ENCODE data around the gene ATIC. TPM values are rescaled to one million over a fixed set of nuclear protein-coding genes. Genes with fewer than 3 reads are reported as not detected.
A peak's percentile ranks its signal among the peaks of the same experiment; 100 is the strongest.

Gene ATIC
- total RNA-seq, 3 donors from 2014 or later = 32.2 to 54.1 (median 33.0) TPM

GRCh38 chr2:215370112-215370965, 58.5 kb downstream of the ATIC start:
- no peak overlapping the region for H3K27ac ChIP-seq
- no peak overlapping the region for H3K4me3 ChIP-seq
- no peaks in the 10 kb centered on the region for H3K27me3 ChIP-seq
- H3K4me1 ChIP-seq = no peaks in the 10 kb centered on the region
- TF ChIP-seq POLR2AphosphoS5 (IDR thresholded peaks at IDR 0.05) = no peak
- TF ChIP-seq POLR2A (IDR thresholded peaks at IDR 0.05) = no peak
- TF ChIP-seq CTCF (IDR thresholded peaks at IDR 0.05) = no peak
- no peaks in the 10 kb centered on the region for H3K9me3 ChIP-seq
- no peak for DNase-seq (ENCODE audit: low spot score in 2 of 2)
- intact Hi-C loops (cut with DNase I; ENCODE audit: low total_unique reads) = no loop called here
- H3K36me3 ChIP-seq = no peaks in the 10 kb centered on the region

- no peak overlapping the region for H3K27ac ChIP-seq
- no peak overlapping the region for H3K4me3 ChIP-seq
- H3K36me3 ChIP-seq = no peaks in the 10 kb centered on the region
- peak in 1 of 2 donors; percentile 26 for DNase-seq (ENCODE audit: low spot score in 2 of 2)
- no peaks in the 10 kb centered on the region for H3K9me3 ChIP-seq
- no peaks in the 10 kb centered on the region for H3K27me3 ChIP-seq
- intact Hi-C loops (cut with DNase I; ENCODE audit: low total_unique reads) = no loop called here
- TF ChIP-seq POLR2AphosphoS5 (IDR thresholded peaks at IDR 0.05) (no peak), CTCF (IDR thresholded peaks at IDR 0.05) (no peak), POLR2A (IDR thresholded peaks at IDR 0.05) (no peak)
- H3K4me1 ChIP-seq = no peaks in the 10 kb centered on the region
These were observed 60.3 kb downstream of the ATIC start for GRCh38 chr2:215371915-215372897.

GRCh38 chr2:215372968-215373649, 61.2 kb downstream of the ATIC start:
- Histone ChIP-seq H3K4me1 (no peaks in the 10 kb centered on the region), H3K9me3 (no peaks in the 10 kb centered on the region), H3K27ac (no peak overlapping the region), H3K27me3 (no peaks in the 10 kb centered on the region), H3K4me3 (no peak overlapping the region), H3K36me3 (no peaks in the 10 kb centered on the region)
- no peak for TF ChIP-seq CTCF (IDR thresholded peaks at IDR 0.05)
- no peak for TF ChIP-seq POLR2A (IDR thresholded peaks at IDR 0.05)
- TF ChIP-seq POLR2AphosphoS5 (IDR thresholded peaks at IDR 0.05) = no peak
- intact Hi-C loops (cut with DNase I; ENCODE audit: low total_unique reads) = no loop called here
- DNase-seq (ENCODE audit: low spot score in 2 of 2) = no peak

GRCh38 chr2:215374002-215374401, 62.1 kb downstream of the ATIC start:
- Histone ChIP-seq H3K4me3 (no peak overlapping the region), H3K9me3 (no peaks in the 10 kb centered on the region), H3K4me1 (no peaks in the 10 kb centered on the region), H3K36me3 (no peaks in the 10 kb centered on the region), H3K27me3 (no peaks in the 10 kb centered on the region), H3K27ac (no peak overlapping the region)
- intact Hi-C loops (cut with DNase I; ENCODE audit: low total_unique reads) = no loop called here
- TF ChIP-seq POLR2A (IDR thresholded peaks at IDR 0.05) = no peak
- no peak for DNase-seq (ENCODE audit: low spot score in 2 of 2)

- Histone ChIP-seq H3K4me1 (no peaks in the 10 kb centered on the region), H3K9me3 (no peaks in the 10 kb centered on the region), H3K27me3 (no peaks in the 10 kb centered on the region), H3K36me3 (no peaks in the 10 kb centered on the region), H3K27ac (no peak overlapping the region), H3K4me3 (no peak overlapping the region)
- DNase-seq (ENCODE audit: low spot score in 2 of 2) = no peak
- intact Hi-C loops (cut with DNase I; ENCODE audit: low total_unique reads) = no loop called here
- TF ChIP-seq POLR2A (IDR thresholded peaks at IDR 0.05) = no peak
- TF ChIP-seq POLR2AphosphoS5 (IDR thresholded peaks at IDR 0.05) = no peak
- TF ChIP-seq CTCF (IDR thresholded peaks at IDR 0.05) = no peak
These were observed 63.0 kb downstream of the ATIC start for GRCh38 chr2:215374642-215375466.

Measured in breast epithelium (tissue), 4 donors.